Stimulated activated CD4-positive, alpha-beta T cell treated with anti-CD3 and anti-CD28 coated beads, Interleukin-2, amount 100 ng/mL, for 48 hours (primary cell): Measurements from ENCODE around the gene C11orf58.

ENCODE experiments used
- DNase-seq, 2 donors: peaks; one replicate each; pipeline ENCODE4 v3.0.0-alpha.2; 2020

C11orf58 gene

GRCh38 chr11:16769386-16769785, 30.9 kb downstream of the C11orf58 start:
- DNase-seq, result no peak

- DNase-seq, result no peak
Measured at GRCh38 chr11:16770016-16770415, 31.6 kb downstream of the C11orf58 start.

- no peak for DNase-seq
Measured at GRCh38 chr11:16771350-16772140, 33.1 kb downstream of the C11orf58 start.

- no peak for DNase-seq
Measured at GRCh38 chr11:16772141-16772512, 33.7 kb downstream of the C11orf58 start.

GRCh38 chr11:16773981-16774935, 35.8 kb downstream of the C11orf58 start:
- DNase-seq, result no peak

GRCh38 chr11:16774936-16775613, 36.6 kb downstream of the C11orf58 start:
- DNase-seq, result no peak

- no peak for DNase-seq
Measured at GRCh38 chr11:16775614-16776283, 37.3 kb downstream of the C11orf58 start.

- no peak for DNase-seq
Measured at GRCh38 chr11:16776711-16777612, 38.5 kb downstream of the C11orf58 start.

GRCh38 chr11:16777613-16777975, 39.1 kb downstream of the C11orf58 start:
- DNase-seq, result no peak

- no peak for DNase-seq
Measured at GRCh38 chr11:16778286-16778685, 39.8 kb downstream of the C11orf58 start.

GRCh38 chr11:16778876-16779275, 40.4 kb downstream of the C11orf58 start:
- no peak for DNase-seq

- no peak for DNase-seq
Measured at GRCh38 chr11:16779436-16779835, 41.0 kb downstream of the C11orf58 start.

- DNase-seq, result no peak
Measured at GRCh38 chr11:16780146-16780545, 41.7 kb downstream of the C11orf58 start.

- no peak for DNase-seq
Measured at GRCh38 chr11:16780698-16781550, 42.5 kb downstream of the C11orf58 start.

GRCh38 chr11:16781936-16782919, 43.8 kb downstream of the C11orf58 start:
- no peak for DNase-seq

- no peak for DNase-seq
Measured at GRCh38 chr11:16783321-16783801, 44.9 kb downstream of the C11orf58 start.

- no peak for DNase-seq
Measured at GRCh38 chr11:16784097-16784496, 45.6 kb downstream of the C11orf58 start.

GRCh38 chr11:16784666-16785065, 46.2 kb downstream of the C11orf58 start:
- DNase-seq, result no peak

GRCh38 chr11:16785520-16786128, 47.2 kb downstream of the C11orf58 start:
- peak; percentile 58 to 61 for DNase-seq
